IMR-90 (cell line): ENCODE measurements around the gene MAK.

Source experiments
- BHLHE40 ChIP-seq: fragments of 150-350 bp; IDR thresholded peaks from 2 replicates; pipeline ENCODE4 v1.6.1; 2016; ENCODE audit warnings: mild to moderate bottlenecking, low read depth, low read length
- CTCF ChIP-seq: conservative IDR thresholded peaks from 2 replicates; pipeline ENCODE4 v1.5.1; 2012; ENCODE audit warnings: mild to moderate bottlenecking, low read depth, low read length, improper control_type of control experiment
- POLR2A ChIP-seq: IDR thresholded peaks from 2 replicates; pipeline ENCODE4 v1.6.1; 2012; ENCODE audit warnings: mild to moderate bottlenecking, low read depth, low read length
- RFX5 ChIP-seq: IDR thresholded peaks from 2 replicates; pipeline ENCODE4 v1.8.0; 2012; ENCODE audit warnings: low read depth, mild to moderate bottlenecking, low read length, moderate library complexity

DNA sequence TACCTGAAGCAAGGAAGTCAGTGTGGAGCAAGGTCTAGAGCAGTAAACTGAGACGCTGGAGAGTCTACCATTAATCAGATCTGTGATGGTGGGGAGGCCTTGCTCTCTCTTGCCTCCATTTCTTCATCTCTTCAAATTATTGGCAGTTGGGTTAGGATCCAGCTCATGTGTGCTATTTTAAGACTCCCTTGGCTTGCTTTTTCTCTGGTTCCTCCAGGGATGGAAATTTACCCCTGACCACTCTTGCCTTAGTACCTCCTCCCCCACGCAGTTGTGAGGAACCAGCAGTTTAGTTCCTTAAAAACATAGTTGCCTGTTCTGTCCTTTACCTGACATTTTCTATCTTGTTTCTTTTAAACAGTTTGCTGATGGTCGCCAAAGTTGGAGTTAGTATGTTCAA lies 108.1 kb downstream of the MAK start:
- TF ChIP-seq CTCF (no peak), POLR2A (no peak), BHLHE40 (no peak), RFX5 (no peak)
